LHCN-M2 (cell line): ENCODE measurements around the gene SERGEF. TPM values are rescaled to one million over a fixed set of nuclear protein-coding genes. Genes with fewer than 3 reads are reported as not detected.
"Not testable (repeated sequence)": the region's sequence is repeated elsewhere in the genome, so short reads cannot be mapped to it uniquely, and the experiment has no call there.

ENCODE experiments used
- DNase-seq: peaks from one replicate; pipeline ENCODE4 v3.0.0-alpha.2; 2012; ENCODE audit warnings: low read depth
- total RNA-seq: library from RNA; depleted of rRNA; stranded (reverse); fragments of >200 nt; gene quantifications from 2 replicates; pipeline ENCODE4 v1.2.3, GENCODE V29; 2014

SERGEF gene
- total RNA-seq, 1 experiment from 2014 or later: 11.4 TPM

DNA sequence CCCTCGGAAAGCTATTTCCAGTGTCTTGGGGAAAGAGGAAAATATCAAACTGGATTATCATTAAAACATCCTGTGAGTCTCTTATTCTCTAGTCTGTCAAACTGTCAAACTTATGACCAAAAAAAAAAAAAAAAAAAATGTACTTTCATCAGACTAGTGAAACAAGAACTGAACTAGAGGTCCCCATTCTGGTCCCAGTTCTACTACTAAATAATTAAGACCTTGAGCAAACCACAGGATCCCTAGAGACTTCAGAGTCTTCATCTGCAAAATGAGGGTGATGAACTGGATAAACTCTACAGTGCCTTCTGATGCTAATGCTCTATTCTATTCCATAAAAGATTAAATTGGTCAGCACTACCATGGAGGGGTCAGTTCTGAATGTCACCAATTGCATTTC lies 105.8 kb downstream of the SERGEF start:
- DNase-seq: no peak

DNA sequence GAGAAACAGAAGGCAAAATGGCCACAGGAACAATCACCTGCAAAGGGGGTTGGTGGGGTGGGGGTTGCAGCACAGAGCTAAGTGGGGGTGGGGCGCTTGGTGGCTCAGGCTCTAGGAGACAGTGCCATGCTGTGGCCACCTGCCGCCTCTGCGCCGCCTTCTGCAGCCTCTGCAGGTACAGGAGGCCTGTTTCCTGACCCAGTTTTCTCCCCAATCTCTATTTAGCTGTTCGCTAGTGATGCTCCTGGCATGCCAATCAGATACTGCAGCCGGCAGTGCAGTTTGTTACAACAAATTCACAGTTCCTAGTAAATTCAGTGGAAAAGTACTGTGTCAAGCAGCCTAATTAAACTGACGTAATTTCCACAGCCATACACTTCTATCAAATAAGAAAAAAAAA lies 106.4 kb downstream of the SERGEF start:
- DNase-seq: no peak

DNA sequence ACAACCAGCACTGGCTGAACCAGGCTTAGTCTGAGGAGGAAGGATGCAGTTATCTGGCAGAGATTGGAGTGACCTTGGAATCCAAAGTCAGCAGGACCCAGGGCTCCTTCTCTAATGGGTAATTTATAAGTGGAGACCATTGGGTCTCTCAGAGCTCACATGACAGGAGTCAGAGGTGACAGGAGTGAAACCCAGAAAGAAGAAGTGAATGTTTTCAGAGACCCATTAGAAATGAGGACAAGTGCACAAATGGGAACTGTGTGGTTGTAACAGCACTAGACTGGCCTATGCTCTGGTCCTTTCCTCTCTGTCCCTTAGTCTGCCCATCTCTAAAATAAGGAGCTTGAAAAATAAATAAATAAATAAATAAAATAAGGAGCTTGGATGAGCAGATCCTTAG lies 107.4 kb downstream of the SERGEF start:
- no peak for DNase-seq

DNA sequence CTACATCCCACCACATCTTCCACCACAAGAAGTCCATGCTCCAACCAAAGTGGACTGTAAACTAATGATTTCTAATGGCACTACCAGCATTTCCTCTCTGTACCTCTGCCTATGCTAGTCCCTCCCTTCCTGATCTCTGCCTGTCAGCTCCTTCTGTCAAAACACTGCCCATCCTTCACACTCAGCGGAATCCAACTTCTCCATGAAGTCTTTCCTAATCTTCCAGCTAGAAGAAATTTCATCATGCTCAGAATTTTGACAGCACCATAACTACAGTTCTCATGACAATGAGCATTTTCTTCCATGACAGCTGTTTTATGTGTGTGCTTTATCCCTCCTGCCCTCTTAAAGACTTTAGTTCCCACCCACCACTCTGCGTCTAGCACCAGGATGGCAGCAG lies 111.4 kb downstream of the SERGEF start:
- no peak for DNase-seq

DNA sequence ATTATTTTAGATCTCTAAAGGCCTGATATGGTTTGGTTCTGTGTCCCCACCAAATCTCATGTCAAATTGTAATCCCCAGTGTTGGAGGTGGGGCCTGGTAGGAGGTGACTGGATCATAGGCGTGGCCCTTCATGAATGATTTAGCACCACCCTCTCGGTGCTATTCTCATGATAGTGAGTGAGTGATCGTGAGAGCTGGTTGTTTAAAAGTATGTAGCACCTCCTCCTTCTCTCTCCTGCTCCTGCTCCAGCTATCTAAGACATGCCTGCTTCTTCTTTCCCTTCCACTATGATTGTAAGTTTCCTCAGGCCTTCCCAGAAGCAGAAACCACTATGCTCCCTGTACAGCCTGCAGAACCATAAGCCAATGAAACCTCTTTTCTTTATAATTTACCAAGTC lies 114.1 kb downstream of the SERGEF start:
- DNase-seq: no peak

DNA sequence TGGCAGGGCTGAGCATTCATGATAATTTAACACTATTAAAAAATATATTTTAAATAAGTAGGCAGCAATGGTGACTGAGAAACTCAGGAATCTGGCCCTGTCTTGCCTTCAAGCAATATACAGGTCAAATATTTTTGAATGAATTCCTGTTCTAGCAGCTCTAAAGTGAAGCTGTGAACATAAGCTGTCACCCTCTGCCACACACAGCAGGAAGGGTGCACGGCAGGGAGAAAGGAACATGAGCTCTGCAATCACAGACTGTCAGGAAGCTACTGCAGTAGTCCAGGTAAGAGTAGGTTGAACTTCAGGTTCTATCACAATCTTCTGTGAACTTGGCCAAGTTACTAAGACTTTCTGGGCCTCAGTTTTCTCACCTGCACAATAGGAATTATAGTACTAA lies 114.8 kb downstream of the SERGEF start:
- DNase-seq: no peak

DNA sequence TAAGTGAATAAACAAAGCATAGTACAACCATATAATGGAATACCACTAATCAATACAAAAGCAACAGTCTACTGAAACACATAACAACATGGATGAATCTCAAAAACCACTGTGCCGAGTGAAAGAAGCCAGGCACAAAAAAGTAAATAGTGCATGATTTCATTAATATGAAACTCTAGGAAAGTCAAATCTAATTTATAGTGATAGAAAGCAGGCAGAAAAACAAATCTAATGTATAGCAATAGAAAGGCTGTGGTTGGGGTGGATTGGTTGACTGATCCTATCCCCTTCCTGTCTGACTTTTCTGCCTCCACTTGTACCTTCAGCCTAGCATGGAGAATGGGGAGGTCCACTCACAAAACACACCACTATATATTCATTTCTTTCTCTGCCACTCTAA lies 115.4 kb downstream of the SERGEF start:
- no peak for DNase-seq

DNA sequence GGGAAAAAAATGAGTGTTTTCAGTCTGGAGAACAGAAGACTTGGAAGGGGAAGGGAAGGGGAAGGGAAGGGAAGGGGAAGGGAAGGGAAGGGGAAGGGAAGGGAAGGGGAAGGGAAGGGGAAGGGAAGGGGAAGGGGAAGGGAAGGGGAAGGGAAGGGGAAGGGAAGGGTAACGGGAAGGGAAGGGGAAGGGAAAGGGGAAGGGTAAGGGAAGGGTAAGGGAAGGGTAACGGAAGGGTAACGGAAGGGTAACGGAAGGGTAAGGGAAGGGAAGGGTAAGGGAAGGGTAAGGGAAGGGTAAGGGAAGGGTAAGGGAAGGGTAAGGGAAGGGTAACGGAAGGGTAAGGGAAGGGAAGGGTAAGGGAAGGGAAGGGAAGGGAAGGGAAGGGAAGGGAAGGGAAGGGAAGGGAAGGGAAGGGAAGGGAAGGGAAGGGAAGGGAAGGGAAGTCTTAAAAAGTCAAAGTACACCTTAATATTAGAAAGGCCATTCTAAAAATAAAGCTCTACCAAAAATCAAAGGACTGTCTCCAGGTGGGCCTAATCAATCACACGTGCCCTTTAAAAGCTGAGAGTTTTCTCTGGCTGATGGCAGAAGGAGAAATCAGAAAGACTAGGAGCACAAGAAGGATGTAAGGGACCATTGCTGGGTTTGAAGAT lies 116.2 kb downstream of the SERGEF start:
- not testable (repeated sequence) for DNase-seq

DNA sequence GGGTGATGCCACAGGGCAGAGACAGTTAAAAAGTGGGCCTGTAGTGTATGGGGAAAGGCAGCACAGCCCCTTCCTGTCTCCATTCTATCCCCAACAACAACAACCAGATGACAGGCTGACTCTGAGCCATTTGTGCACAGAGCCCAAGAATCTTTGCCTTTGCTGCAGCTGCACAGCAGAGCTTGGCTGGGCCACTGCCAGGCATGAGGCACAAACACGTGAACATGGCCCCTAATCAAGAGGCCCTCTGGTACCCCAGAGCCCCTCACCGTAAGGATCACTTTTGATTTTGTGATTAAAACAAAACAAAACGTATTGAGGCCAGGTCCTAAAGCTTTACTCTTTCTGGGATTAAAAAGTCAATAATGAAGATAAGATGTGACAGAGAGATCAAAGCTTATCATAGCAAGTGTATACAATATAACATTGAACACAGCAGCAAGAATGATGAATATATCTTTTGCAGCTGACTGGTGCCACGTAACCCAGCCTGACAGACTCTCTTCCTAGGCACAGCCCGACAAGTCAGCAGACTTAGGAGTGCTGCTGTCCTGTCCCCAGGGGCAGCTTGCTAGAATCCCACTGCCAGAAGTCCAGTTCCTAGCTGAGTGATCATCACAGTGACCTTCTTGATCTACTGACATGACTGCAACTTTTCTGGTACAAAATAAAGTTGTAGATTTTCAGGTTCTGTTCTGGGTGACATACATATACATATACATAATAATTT lies 117.8 kb downstream of the SERGEF start:
- no peak for DNase-seq

DNA sequence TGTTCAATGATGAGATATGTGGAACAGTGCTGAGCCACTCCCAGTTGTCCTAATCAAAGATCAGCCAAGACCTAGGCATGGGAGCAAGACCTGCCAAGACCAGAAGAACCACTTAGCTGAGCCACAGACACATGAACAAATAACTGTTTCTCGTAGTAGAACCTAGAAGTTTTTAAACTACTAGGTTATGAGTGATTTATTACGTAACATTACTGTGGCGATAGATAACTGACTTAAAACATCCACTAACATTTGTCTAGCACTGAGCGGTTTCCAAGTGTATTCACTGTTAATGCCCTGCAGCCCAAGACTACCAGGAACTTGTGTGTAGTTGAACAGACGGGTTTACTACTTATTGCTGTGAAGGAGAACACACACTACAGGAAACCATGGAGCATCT lies 120.4 kb downstream of the SERGEF start:
- DNase-seq: no peak

DNA sequence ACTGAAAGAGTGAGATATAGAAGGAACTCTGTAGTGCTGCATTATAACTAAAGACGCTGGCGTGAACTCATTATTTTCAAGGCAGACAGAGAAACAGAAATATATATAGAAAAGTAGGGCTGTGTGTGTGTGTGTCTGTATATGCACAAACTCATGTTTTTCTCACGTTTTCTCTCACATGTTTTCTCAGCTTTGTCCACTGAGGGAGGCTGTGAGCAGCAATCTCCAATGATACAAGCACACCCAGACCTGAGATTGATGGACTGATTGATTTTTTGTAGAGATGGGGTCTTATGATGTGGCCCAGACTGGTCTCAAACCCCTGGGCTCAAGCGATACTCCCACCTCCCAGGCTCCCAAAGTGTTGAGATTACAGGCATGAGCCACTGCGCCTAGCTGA lies 122.5 kb downstream of the SERGEF start:
- DNase-seq: peak; percentile 4

DNA sequence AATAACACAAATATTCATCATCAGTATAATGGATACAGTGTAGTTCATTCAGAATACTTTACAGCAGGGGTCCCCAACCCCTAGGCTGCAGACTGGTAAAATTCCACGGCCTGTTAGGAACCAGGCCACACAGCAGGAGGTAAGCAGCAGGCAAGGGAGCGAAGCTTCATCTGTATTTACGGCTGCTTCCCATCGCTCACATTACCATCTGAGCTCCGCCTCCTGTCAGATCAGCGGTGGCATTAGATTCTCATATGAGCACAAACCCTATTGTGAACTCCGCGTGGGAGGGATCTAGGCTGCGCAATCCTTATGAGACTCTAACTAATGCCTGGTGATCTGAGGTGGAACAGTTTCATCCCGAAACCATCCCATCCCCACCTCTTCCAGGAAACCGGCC lies 125.1 kb downstream of the SERGEF start:
- DNase-seq: no peak

DNA sequence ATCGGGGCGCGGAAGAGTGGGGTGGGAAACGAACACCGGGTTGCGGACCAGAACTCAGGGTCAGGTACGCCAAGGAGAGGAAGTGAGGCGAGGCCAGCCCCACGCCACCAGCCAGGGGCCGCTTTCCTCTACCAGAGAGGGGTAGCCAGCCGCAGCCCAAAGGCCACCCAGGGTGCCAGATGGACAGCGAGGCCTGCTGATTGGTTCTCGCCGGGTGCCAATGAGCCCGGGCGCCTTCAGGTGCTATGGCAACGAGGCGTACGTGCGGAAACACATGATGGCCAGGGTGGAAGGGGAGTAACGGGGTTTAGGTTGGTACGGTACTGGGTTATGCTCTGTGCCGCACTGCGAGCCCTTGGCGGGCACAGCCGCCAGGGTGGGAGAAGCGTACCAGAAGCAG lies 128.9 kb downstream of the SERGEF start:
- DNase-seq: no peak

DNA sequence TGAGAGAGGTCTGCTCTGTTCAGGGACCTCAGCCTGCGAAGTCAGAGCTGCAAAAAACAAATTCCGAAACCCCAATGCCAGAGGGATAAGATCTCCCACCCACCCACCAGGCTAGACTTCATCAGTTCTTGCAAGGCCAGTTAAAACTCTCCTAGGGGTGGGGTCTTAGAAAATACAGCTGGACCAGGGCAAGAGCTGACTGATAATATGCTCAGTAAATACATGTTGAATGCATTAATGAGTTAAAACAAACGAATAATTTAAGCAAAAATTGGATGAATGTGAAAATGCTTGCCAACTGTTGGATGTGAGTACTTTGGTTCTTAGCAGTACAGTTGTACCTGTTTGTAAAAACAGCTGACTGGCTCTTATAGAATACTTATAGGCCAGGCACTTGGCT lies 129.8 kb downstream of the SERGEF start:
- DNase-seq: no peak

DNA sequence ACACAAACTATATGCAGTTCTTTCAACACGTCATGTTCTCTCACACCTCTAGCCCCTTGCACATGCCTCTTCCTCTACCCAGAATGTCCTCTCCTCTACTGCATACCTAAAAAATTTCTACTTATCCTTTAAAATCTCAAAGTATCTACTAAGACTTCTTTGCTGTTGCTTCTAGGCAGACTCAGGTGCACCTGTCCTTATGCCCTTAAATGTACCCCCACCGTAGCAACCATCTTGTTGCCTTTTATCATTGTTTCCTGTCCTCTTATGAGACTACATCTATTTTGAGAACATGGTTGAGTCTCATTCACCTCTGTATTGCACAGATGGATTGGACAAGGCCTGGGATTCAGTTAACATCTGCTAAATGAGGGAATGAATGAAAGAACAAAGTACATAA lies 134.1 kb downstream of the SERGEF start:
- no peak for DNase-seq

DNA sequence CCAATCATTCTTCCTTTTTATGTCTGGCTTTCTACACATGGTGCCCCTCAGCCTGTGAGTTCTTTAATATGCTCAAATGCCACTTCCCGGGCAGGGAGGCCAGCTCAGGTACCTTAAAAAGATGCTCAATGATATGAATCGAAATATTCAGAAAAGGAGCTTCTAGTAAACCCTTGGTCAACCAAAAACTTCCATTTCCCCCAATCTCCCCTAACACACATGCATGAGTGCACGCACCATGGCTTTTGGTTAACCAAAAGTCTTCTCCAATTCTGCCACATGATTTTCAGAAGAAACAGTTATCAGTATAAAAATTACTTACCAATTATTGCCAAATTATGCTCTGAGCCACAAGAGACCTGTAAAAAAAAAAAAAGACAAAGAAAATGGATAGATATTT lies 135.0 kb downstream of the SERGEF start:
- no peak for DNase-seq

DNA sequence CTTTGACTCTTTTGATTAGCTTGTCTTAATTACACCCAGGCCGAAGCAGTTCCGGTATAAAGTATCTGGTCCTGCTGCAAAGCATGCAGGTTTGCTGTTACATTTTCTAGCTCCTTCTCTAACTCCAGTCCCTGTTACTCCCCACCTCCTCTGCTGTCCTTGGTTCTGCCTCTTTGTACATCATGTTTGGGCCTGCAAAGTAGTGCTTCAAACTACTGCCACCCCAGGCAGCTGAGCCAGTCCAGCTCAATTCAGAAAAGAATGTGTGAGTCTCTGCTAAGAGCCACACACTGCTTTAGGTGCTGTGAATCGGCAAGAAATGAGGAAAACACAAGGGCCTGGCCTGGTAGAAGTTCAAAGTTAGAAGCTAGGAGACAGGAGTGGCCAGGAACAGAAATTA lies 136.0 kb downstream of the SERGEF start:
- no peak for DNase-seq

DNA sequence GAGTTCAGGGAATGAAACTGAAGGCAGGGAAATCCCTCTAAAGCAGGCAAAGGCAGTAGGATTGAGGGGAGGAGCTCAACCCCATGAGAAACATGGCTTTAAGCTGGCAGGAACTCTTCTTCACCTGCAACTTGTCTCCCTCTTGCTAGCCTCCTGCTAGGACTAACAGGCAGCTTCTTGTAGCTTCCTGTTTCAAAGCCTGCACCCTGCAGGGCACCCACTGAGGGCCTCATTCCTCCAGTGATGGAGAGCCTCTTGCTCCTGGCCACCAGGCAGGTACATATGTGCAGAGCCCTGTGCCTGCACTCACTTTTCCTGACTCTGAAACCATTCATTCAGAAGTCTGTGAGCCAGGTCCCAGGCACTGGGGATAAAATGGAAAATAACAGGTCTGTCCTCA lies 137.0 kb downstream of the SERGEF start:
- no peak for DNase-seq

DNA sequence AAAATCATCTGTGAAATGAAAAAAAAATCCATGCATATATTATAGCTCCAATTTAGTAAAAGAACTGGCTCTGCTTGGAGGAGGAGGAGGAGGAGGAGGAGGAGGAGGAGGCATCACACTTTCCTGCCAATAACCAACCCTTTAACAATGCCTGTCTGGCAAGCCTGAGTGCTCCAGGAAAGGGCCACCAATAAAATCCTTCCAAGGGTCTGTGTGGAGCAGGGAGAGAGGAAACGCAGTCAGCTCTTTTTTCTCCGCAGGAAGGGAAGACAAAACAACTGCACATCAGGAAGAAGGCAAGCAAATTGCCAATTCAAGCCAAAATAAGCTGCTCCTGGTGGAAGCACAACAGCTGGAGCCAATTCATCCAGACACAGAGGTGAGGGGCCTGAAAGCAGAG lies 139.3 kb downstream of the SERGEF start:
- DNase-seq: no peak

DNA sequence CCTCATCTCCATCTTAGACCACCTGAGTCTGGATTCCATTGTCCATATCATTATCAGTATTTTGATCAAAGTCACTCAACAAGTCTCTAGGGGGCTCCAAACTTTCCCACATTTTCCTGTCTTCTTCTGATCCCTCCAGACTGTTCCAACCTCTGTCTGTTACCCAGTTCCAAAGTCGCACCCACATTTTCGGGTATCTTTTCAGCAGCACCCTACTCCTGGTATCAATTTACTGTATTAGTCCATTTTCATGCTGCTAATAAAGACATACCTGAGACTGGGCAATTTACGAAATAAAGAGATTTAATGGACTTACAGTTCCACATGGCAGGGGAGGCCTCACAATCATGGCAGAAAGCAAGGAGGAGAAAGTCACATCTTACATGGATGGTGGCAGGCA lies 144.4 kb downstream of the SERGEF start:
- not testable (repeated sequence) for DNase-seq

DNA sequence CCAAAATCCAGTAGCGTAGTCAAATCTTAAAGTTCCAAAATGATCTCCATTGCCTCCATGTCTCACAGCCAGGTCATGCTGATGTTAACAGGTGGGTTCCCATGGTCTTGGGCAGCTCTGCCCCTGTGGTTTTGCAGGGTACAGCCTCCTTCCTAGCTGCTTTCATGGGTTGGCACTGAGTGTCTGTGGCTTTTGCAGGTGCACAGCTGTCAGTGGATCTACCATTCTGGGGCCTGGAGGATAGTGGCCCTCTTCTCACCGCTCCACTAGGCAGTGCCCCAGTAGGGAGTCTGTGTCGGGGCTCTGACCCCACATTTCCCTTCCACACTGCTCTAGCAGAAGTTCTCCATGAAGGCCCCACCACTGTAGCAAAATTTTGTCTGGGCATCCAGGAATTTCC lies 145.5 kb downstream of the SERGEF start:
- no peak for DNase-seq

DNA sequence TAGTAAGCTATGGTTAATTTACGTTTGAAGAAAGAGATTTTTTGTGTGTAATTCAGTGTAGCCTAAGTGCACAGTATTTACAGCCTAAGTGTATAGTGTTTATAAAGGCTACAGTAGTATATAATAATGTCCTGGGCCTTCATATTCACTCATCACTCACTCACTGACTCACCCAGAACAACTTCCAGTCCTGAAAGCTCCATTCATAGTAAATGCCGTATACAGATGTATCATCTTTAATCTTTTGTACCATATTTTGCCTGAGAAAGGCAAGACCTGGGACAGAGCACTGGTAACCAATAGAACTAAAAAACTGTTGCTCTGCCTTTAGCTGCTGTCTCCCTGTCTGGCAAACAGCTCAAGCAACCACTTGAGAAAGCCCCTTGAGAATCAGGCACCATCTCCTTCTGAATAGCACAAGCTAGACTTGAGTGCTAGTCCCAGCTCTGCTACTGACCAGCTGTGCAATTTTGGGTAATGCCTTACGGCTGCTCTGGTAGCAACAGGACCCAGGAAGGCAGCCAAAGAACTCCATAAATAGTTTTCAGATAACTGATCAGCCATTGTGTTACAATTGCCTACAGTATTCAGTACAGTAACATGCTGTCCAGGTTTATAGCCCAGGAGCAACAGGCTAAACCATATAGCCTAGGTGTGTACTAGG lies 146.9 kb downstream of the SERGEF start:
- no peak for DNase-seq

DNA sequence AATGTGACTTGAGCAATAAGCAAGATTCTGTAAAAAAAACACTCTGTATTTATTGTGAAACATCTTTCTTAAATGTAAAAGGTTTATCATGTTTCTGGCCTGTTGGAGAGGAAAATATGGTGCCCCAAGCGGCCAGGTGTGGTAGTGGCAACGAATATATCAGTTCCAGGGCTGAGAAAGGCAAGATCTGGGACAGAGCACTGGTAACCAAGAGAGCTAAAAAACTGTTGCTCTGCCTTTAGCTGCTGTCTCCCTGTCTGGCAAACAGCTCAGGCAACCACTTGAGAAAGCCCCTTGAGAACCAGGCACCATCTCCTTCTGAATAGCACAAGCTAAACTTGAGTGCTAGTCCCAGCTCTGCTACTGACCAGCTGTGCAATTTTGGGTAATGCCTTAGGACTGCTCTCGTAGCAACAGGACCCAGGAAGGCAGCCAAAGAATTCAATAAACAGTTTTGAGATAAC lies 148.3 kb downstream of the SERGEF start:
- DNase-seq: no peak
